Measurements from ENCODE around the gene AKT1.

AKT1 gene

DNA sequence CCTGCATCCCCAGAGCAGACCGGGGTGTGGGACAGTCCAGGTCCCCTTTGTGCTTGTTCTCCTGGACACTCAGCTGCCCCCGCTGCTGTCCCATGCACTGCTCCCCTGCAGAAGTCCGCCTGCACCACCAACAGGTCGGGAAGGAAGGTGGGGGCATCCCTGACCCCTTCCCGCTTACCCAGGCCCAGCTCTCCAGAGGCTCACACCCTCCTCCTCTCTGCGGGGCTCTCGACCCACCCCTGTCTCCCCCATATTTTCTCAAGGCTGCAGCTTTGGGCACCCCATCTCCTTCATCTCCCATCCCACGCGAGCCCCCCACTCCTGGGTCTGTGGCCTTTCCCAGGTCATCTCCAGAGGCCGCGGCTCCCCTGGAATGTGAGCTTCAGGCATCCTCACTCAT is 14.8 kb upstream of the AKT1 start:
- Histone ChIP-seq H2AK5ac (ENCODE audit: low read depth, low read length) (no peak overlapping the region), H2BK5ac (ENCODE audit: low read length) (peak overlapping the region; percentile 19), H2BK12ac (ENCODE audit: low read length) (no peak overlapping the region), H3K79me1 (ENCODE audit: low read depth, low read length) (peaks cover 4% of the 10 kb centered on the region), H3K23ac (ENCODE audit: low read depth, low read length, poor library complexity) (no peak overlapping the region), H3K4me1 (ENCODE audit: control insufficient read depth in 2 of 2, insufficient read depth in 1 of 2, low read depth in 1 of 2, low read length in 2 of 2) (peaks cover 1 to 8% of the 10 kb centered on the region in 2 donors), H3K27me3 (ENCODE audit: control insufficient read depth in 3 of 3, insufficient read depth in 3 of 3, low read depth in 1 of 3, low read length in 3 of 3) (peaks cover 0 to 4% (median 0%) of the 10 kb centered on the region in 3 experiments), H3K4me2 (ENCODE audit: insufficient read depth, low read length, poor library complexity, severe bottlenecking) (peak overlapping the region; percentile 0), H3K18ac (ENCODE audit: low read length) (no peak overlapping the region), H4K91ac (ENCODE audit: low read depth, low read length, poor library complexity) (no peak overlapping the region), H3K4me3 (ENCODE audit: low read length in 2 of 2) (no peak overlapping the region), H2AFZ (ENCODE audit: low read length) (no peak overlapping the region), H2BK120ac (ENCODE audit: low read depth, low read length) (no peak overlapping the region), H3K4ac (ENCODE audit: low read length) (no peak overlapping the region), H3K36me3 (replicated peaks in 1 of 2; ENCODE audit: control insufficient read depth in 2 of 2, insufficient read depth in 2 of 2, low read length in 2 of 2) (peaks cover 0 to 3% of the 10 kb centered on the region in 2 donors), H3K14ac (ENCODE audit: low read length) (no peak overlapping the region), H3K9me3 (replicated peaks in 1 of 2; ENCODE audit: control insufficient read depth in 2 of 2, insufficient read depth in 1 of 2, low read depth in 1 of 2, low read length in 2 of 2) (no peaks in the 10 kb centered on the region), H4K8ac (ENCODE audit: low read depth, low read length) (no peak overlapping the region), H2BK15ac (ENCODE audit: low read length) (no peak overlapping the region), H3K27ac (replicated peaks; ENCODE audit: low read length) (no peak overlapping the region), H3K9ac (ENCODE audit: low read depth, low read length, poor library complexity) (peak overlapping the region; percentile 0)
- WGBS, 2 donors (ENCODE audit: extremely low coverage in 2 of 2, insufficient read length in 2 of 2, insufficient replicate concordance in 1 of 2): no CpG with 5 or more reads among the region's 11 CpGs
- no peak for DNase-seq (ENCODE audit: low spot score)

DNA sequence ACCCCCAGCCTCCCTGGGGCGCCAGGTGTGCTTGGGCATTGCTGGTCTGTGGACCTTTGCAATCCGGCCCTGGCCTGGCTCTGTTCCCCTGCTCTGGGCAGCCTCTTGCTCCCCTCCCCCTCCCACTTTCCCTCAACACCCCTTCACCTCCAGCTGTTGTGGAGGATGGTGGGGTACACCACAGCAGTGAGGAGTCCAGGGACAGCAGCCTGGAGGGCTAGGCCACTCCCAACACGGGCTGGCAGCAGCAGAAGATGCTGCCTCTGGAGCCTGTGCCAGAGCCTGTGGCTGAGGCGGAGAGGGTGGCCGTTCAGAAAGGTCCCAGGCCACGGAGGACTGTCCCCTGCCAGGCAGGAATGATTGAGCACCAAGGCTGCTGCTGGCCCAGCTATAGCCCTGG is 12.9 kb upstream of the AKT1 start:
- no peak overlapping the region for H2BK120ac ChIP-seq (ENCODE audit: low read depth, low read length)
- WGBS, 2 donors (ENCODE audit: extremely low coverage in 2 of 2, insufficient read length in 2 of 2, insufficient replicate concordance in 1 of 2): no CpG with 5 or more reads among the region's 6 CpGs

DNA sequence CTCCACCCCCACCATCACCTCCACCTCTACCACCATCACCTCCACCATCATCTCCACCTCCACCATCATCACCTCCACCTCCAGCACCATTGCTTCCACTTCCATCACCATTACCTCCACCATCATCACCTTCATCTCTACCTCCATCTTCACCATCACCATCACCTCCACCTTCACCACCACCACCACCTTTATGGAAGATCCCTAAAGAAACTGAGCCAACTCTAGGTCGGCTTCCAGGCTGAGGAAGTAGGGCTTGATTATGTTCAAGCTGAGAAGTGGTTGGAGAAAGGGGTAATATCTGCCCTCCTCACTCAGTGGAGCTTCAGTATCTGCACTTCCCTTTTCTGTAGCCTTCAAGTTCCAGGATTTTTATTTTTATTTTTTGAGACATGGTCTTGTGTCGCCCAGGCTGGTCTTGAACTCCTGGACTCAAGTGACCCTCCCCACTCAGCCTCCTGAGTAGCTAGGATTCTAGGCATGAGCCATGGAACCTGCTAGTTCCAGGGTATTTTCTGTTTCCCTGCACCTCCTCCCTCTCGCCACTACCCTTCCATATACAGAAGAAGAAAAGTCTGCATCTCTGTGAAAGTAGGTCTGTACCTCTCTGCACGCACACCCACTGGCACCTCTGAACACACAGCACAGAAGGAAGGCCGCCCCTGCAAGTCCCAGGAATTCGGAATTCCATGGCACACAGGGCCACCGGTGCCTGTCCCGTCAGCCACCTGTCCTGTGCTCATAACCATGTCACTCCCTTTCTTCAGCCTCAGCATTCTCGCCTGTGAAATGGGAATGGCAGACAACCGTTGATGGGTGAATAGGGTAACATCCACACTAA is 11.3 kb upstream of the AKT1 start:
- no peak overlapping the region for H4K91ac ChIP-seq (ENCODE audit: low read depth, low read length, poor library complexity)
- no peak overlapping the region for H2BK15ac ChIP-seq (ENCODE audit: low read length)
- no peak overlapping the region for H3K4me3 ChIP-seq (ENCODE audit: low read length in 2 of 2)
- H3K4me1 ChIP-seq (ENCODE audit: control insufficient read depth in 2 of 2, insufficient read depth in 1 of 2, low read depth in 1 of 2, low read length in 2 of 2): peaks cover 0 to 6% of the 10 kb centered on the region in 2 donors
- no peak overlapping the region for H3K4me2 ChIP-seq (ENCODE audit: insufficient read depth, low read length, poor library complexity, severe bottlenecking)
- H2AK5ac ChIP-seq (ENCODE audit: low read depth, low read length): no peak overlapping the region
- no peak overlapping the region for H2BK5ac ChIP-seq (ENCODE audit: low read length)
- H3K23ac ChIP-seq (ENCODE audit: low read depth, low read length, poor library complexity): peak overlapping the region; percentile 47
- no peak overlapping the region for H2AFZ ChIP-seq (ENCODE audit: low read length)
- no peak overlapping the region for H3K27ac ChIP-seq (replicated peaks; ENCODE audit: low read length)
- no peak for DNase-seq (ENCODE audit: low spot score)
- H3K79me1 ChIP-seq (ENCODE audit: low read depth, low read length): peaks cover 5% of the 10 kb centered on the region
- peak overlapping the region; percentile 43 for H4K8ac ChIP-seq (ENCODE audit: low read depth, low read length)
- H3K27me3 ChIP-seq (ENCODE audit: control insufficient read depth in 3 of 3, insufficient read depth in 3 of 3, low read depth in 1 of 3, low read length in 3 of 3): peaks cover 7 to 18% (median 13%) of the 10 kb centered on the region in 3 experiments
- no peak overlapping the region for H3K18ac ChIP-seq (ENCODE audit: low read length)
- no peak overlapping the region for H3K9ac ChIP-seq (ENCODE audit: low read depth, low read length, poor library complexity)
- H3K36me3 ChIP-seq (replicated peaks in 1 of 2; ENCODE audit: control insufficient read depth in 2 of 2, insufficient read depth in 2 of 2, low read length in 2 of 2): no peaks in the 10 kb centered on the region
- no peaks in the 10 kb centered on the region for H3K9me3 ChIP-seq (replicated peaks in 1 of 2; ENCODE audit: control insufficient read depth in 2 of 2, insufficient read depth in 1 of 2, low read depth in 1 of 2, low read length in 2 of 2)
- no peak overlapping the region for H2BK12ac ChIP-seq (ENCODE audit: low read length)
- H3K4ac ChIP-seq (ENCODE audit: low read length): no peak overlapping the region
- no CpG with 5 or more reads among the region's 10 CpGs for WGBS, 2 donors (ENCODE audit: extremely low coverage in 2 of 2, insufficient read length in 2 of 2, insufficient replicate concordance in 1 of 2)
- H3K14ac ChIP-seq (ENCODE audit: low read length): no peak overlapping the region
- H2BK120ac ChIP-seq (ENCODE audit: low read depth, low read length): no peak overlapping the region

More for the DNA sequence above, 12.9 kb upstream of the AKT1 start:
- Histone ChIP-seq H4K8ac (ENCODE audit: low read depth, low read length) (no peak overlapping the region), H2BK5ac (ENCODE audit: low read length) (no peak overlapping the region), H3K23ac (ENCODE audit: low read depth, low read length, poor library complexity) (no peak overlapping the region), H2AK5ac (ENCODE audit: low read depth, low read length) (peak overlapping the region; percentile 66), H3K14ac (ENCODE audit: low read length) (no peak overlapping the region), H3K4me3 (ENCODE audit: low read length in 2 of 2) (no peak overlapping the region), H4K91ac (ENCODE audit: low read depth, low read length, poor library complexity) (no peak overlapping the region), H3K27ac (replicated peaks; ENCODE audit: low read length) (no peak overlapping the region), H2AFZ (ENCODE audit: low read length) (no peak overlapping the region), H3K4me2 (ENCODE audit: insufficient read depth, low read length, poor library complexity, severe bottlenecking) (no peak overlapping the region), H3K4me1 (ENCODE audit: control insufficient read depth in 2 of 2, insufficient read depth in 1 of 2, low read depth in 1 of 2, low read length in 2 of 2) (peaks cover 0 to 4% of the 10 kb centered on the region in 2 donors), H3K18ac (ENCODE audit: low read length) (no peak overlapping the region), H2BK15ac (ENCODE audit: low read length) (no peak overlapping the region), H3K36me3 (replicated peaks in 1 of 2; ENCODE audit: control insufficient read depth in 2 of 2, insufficient read depth in 2 of 2, low read length in 2 of 2) (peaks cover 0 to 2% of the 10 kb centered on the region in 2 donors), H3K9ac (ENCODE audit: low read depth, low read length, poor library complexity) (no peak overlapping the region), H3K79me1 (ENCODE audit: low read depth, low read length) (peaks cover 5% of the 10 kb centered on the region), H3K9me3 (replicated peaks in 1 of 2; ENCODE audit: control insufficient read depth in 2 of 2, insufficient read depth in 1 of 2, low read depth in 1 of 2, low read length in 2 of 2) (no peaks in the 10 kb centered on the region), H2BK12ac (ENCODE audit: low read length) (no peak overlapping the region), H3K27me3 (ENCODE audit: control insufficient read depth in 3 of 3, insufficient read depth in 3 of 3, low read depth in 1 of 3, low read length in 3 of 3) (peaks cover 0 to 3% (median 0%) of the 10 kb centered on the region in 3 experiments), H3K4ac (ENCODE audit: low read length) (no peak overlapping the region)
- no peak for DNase-seq (ENCODE audit: low spot score)

DNA sequence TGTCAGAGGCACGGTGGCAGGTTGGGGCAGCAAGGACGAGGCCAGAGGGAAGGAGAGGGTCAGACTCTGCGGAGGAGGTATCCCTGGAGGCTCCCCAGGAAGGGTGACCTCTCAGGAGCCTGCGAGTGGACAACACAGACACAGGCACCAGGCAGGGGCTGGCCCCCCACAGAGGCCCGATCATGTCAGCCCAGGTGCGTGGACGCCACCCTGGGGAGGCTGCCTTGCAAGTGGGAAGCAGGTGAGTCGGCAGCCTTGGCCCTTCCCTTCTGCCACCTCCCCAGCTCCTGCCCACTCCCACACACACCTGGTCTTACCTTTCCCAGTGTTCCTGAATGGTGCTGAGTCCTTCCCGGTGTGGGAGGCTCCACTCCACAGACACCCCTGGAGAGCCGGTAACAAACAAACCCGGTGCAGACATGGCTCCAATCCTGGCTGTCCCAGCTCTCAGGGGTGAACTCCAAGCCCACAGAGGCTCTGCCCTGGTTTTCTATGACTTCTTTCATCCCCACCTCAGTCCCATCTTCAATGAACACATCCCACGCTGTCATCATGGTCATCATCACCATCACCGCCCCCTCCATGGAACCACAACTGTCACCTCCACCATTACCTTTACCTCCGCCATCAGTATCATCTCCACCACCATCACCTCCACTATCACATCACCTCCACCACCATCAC is 10.5 kb upstream of the AKT1 start:
- Histone ChIP-seq H3K9ac (ENCODE audit: low read depth, low read length, poor library complexity) (no peak overlapping the region), H3K36me3 (replicated peaks in 1 of 2; ENCODE audit: control insufficient read depth in 2 of 2, insufficient read depth in 2 of 2, low read length in 2 of 2) (no peaks in the 10 kb centered on the region)

More for the DNA sequence above, 10.5 kb upstream of the AKT1 start:
- no peak overlapping the region for H3K27ac ChIP-seq (replicated peaks; ENCODE audit: low read length)
- WGBS, 2 donors (ENCODE audit: extremely low coverage in 2 of 2, insufficient read length in 2 of 2, insufficient replicate concordance in 1 of 2): no CpG with 5 or more reads among the region's 14 CpGs
- H2BK12ac ChIP-seq (ENCODE audit: low read length): no peak overlapping the region
- peak overlapping the region; percentile 71 for H3K18ac ChIP-seq (ENCODE audit: low read length)
- no peak overlapping the region for H3K4me3 ChIP-seq (ENCODE audit: low read length in 2 of 2)
- no peak overlapping the region for H3K4me2 ChIP-seq (ENCODE audit: insufficient read depth, low read length, poor library complexity, severe bottlenecking)
- H3K9me3 ChIP-seq (replicated peaks in 1 of 2; ENCODE audit: control insufficient read depth in 2 of 2, insufficient read depth in 1 of 2, low read depth in 1 of 2, low read length in 2 of 2): peaks cover 0 to 1% of the 10 kb centered on the region in 2 donors
- H3K14ac ChIP-seq (ENCODE audit: low read length): peak overlapping the region; percentile 31
- no peak overlapping the region for H2BK120ac ChIP-seq (ENCODE audit: low read depth, low read length)
- H4K8ac ChIP-seq (ENCODE audit: low read depth, low read length): peak overlapping the region; percentile 43
- H2AK5ac ChIP-seq (ENCODE audit: low read depth, low read length): no peak overlapping the region
- H2AFZ ChIP-seq (ENCODE audit: low read length): no peak overlapping the region
- no peak overlapping the region for H3K23ac ChIP-seq (ENCODE audit: low read depth, low read length, poor library complexity)
- no peak overlapping the region for H4K91ac ChIP-seq (ENCODE audit: low read depth, low read length, poor library complexity)
- no peak overlapping the region for H2BK15ac ChIP-seq (ENCODE audit: low read length)
- H3K27me3 ChIP-seq (ENCODE audit: control insufficient read depth in 3 of 3, insufficient read depth in 3 of 3, low read depth in 1 of 3, low read length in 3 of 3): peaks cover 14 to 25% (median 20%) of the 10 kb centered on the region in 3 experiments
- H3K4me1 ChIP-seq (ENCODE audit: control insufficient read depth in 2 of 2, insufficient read depth in 1 of 2, low read depth in 1 of 2, low read length in 2 of 2): peaks cover 2 to 13% of the 10 kb centered on the region in 2 donors
- H2BK5ac ChIP-seq (ENCODE audit: low read length): peak overlapping the region; percentile 66
- DNase-seq (ENCODE audit: low spot score): no peak
- H3K79me1 ChIP-seq (ENCODE audit: low read depth, low read length): peaks cover 5% of the 10 kb centered on the region
- no peak overlapping the region for H3K4ac ChIP-seq (ENCODE audit: low read length)

Data from neuronal stem cell (in vitro differentiated cells).